CD1c-positive myeloid dendritic cell (primary cell): ENCODE measurements around the gene BRI3BP.
A peak's percentile ranks its signal among the peaks of the same experiment; 100 is the strongest.
"Not testable (repeated sequence)": the region's sequence is repeated elsewhere in the genome, so short reads cannot be mapped to it uniquely, and the experiment has no call there.

Experiments used
- DNase-seq: peaks from one replicate; pipeline ENCODE4 v3.0.0-alpha.2; 2016; ENCODE audit errors: extremely low spot score

BRI3BP gene

GRCh38 chr12:124972211-124972610 lies 21.2 kb upstream of the BRI3BP start:
- DNase-seq = no peak

DNA sequence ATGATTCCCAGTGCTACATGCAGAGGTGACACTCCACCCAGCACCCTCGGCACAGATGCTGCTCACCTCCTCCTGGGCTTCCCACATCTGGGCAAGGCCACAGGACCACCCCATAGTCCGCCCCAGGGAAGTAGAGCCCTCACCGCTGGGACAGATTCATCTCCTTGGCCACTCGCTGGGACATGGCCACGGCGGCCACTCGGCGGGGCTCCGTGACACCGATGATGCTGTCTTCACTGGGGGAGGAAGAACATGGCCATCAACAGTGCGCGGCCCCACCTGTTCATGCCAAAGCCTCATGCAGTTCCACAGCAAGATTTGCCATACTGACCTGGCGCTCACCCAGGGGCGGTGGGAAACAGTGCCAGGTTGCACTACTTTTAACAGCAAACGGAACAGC lies 18.2 kb upstream of the BRI3BP start:
- DNase-seq = no peak

GRCh38 chr12:124976999-124977398 lies 16.4 kb upstream of the BRI3BP start:
- no peak for DNase-seq

- no peak for DNase-seq
Measured at GRCh38 chr12:124979568-124979967, 13.9 kb upstream of the BRI3BP start.

- DNase-seq = no peak
Measured at GRCh38 chr12:124980098-124980892, 13.2 kb upstream of the BRI3BP start.

GRCh38 chr12:124986876-124987275 lies 6.6 kb upstream of the BRI3BP start:
- not testable (repeated sequence) for DNase-seq

DNA sequence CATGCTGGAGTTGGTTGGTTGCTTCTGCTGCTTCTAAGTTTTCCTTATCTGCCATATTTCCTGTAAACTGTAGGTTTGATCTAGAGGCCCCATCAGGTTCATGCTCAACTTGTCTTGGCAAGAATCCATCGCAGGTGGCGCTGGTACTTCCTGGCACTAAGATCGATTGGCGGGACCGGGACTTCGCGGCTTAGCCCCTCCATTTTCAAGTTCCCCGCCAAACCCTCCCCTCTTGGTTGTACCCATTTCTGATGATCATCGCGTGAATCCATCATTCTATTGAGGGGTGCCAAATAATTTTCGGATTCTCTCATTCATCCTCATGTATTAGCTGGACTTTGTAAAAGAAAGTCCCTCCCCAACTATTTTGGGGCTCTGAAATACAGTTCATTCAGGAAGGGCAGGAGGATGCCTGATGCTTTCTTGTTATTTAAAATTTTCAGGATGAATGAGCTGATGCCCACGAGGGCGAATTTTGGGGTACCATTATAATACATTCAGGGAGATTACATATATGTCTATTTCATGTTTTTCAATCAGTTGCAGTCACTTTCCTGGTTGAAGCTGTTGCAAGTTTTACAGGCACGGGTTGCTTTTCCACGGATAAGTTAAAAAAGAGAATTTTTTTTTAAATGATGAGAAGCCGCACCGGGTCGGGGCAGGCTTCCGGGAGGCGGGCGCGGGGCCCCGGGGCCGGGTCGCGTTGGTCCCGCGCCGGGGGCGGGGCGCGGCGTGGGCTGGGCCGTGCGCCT lies 395 bp upstream of the BRI3BP start:
- DNase-seq = peak; percentile 71

DNA sequence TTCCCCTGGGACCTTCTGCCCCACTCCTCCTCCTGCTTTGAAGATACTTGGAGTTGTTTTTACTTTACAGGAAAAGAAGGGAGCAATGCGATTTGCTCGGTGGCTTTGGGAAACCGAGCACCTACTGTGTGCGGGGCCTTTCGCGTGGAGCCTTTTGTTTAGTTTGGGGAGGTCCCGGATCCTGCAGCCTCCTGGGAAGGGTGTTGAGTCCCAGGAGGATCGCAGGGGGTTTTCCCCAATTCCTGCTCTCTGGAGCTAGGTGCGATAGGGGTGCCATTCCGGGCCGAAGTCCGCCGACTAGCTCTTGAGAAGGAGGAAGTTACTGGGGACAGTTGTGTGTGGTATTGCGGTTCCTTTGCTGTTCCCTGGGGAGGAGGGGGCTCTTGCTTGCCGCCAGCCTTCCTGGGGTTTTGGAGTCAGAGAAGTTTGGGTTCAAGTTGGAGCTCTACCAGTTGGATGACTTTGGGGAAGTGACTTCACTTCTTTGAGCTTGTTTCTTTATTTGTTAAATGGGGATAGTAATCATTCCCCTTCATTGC lies 1.1 kb downstream of the BRI3BP start:
- DNase-seq = peak; percentile 54

DNA sequence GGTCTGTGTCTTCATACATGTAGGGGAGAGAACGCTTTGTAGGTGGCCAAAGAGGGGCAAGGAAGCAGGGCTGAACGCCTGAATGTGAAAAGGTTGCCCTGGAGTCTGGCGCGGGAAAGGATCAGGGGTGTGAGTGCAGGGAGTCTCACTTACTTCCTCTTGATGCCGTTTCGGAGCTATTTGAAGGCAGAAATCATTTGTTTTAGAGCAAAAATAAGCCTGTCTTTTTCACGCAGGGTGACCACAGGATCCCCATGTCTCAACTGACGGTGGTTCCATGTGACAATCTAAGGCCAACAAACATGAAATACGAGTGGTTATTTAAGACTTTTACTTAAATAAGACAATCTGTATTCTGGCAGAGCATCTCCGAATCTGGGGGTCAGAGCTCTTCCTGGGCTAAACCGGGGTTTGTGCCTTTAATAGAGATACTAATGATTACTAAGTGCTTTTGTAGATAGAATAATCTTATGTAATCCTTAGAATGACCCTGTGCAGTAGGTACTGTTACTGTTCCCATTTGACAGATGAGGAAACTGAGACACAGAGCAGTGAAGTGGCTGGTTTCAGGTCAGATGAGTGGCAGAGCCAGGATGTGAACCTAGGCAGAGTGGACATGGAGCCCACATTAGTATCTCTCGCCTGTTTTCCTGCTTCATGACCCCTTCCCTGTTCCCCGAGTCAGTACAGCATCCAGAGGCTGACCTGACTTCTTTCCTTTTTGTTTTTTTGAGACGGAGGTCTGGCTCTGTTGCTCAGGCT lies 1.9 kb downstream of the BRI3BP start:
- peak; percentile 26 for DNase-seq

GRCh38 chr12:124998705-124999104 lies 5.3 kb downstream of the BRI3BP start:
- no peak for DNase-seq

DNA sequence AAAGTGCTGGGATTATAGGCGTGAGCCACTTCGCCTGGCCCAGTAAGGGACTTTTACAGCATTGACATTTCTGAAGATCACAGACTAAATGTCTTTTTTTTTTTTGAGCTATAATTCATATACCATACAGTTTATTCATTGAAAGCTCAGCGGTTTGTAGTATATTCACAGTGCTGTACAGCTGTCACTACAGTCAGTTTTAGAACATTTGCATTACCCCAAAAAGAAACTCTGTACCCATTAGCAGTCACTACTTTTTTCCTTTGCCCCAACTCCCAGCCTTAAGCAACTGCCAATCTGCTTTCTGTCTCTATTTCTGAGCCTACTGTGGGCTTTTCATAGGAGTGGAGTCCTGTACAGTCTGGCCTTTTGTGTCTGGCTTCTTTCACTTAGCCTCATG lies 8.2 kb downstream of the BRI3BP start:
- no peak for DNase-seq

- DNase-seq = no peak
Measured at GRCh38 chr12:125003021-125003420, 9.6 kb downstream of the BRI3BP start.

- no peak for DNase-seq
Measured at GRCh38 chr12:125004621-125005020, 11.2 kb downstream of the BRI3BP start.

- no peak for DNase-seq
Measured at GRCh38 chr12:125005652-125006051, 12.2 kb downstream of the BRI3BP start.

- DNase-seq = no peak
Measured at GRCh38 chr12:125006365-125006764, 12.9 kb downstream of the BRI3BP start.

- DNase-seq = no peak
Measured at GRCh38 chr12:125013816-125014442, 20.5 kb downstream of the BRI3BP start.

DNA sequence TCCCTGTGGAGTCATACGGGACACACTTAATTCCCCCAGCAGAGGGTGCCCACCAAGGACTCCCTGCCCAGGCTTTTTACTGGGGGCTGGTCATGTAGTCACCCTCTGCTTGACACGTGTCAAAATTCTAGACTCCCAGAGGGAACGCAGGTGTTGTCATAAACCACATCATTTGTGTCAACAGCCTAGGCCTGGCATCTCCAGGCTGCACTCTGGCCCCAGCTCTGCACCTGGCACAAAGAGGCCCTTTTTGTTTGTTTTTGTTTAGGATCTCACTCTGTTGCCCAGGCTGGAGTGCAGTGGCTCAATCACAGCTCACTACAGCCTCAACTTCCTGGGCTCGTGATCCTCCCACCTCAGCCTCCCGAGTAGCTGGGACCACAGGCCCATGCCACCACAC lies 21.1 kb downstream of the BRI3BP start:
- DNase-seq = no peak

GRCh38 chr12:125015680-125016310 lies 22.4 kb downstream of the BRI3BP start:
- DNase-seq = no peak

- no peak for DNase-seq
Measured at GRCh38 chr12:125017801-125018200, 24.4 kb downstream of the BRI3BP start.

DNA sequence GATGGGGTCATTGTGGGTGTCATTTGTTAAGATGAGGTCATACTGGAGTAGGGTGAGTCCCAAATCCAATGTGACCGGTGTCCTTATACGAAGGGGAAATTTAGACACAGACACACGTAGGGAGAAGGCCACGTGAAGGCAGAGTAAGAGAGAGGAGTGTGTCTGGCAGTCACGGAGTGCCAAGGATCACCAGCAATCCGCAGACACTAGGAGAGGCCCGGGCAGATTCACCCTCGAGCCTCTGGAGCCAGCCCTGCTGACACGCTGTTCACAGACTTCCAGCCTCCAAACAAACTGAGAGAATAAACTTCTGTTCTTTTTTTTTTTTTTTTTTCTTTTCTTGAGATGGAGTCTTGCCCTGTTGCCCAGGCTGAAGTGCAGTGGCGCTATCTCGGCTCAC lies 24.9 kb downstream of the BRI3BP start:
- DNase-seq = no peak

GRCh38 chr12:125021096-125021495 lies 27.7 kb downstream of the BRI3BP start:
- DNase-seq = no peak
